Natural killer cell (primary cell): ENCODE data around the gene BCAP31. TPM values are rescaled to one million over a fixed set of nuclear protein-coding genes. Genes with fewer than 3 reads are reported as not detected.
A peak's percentile ranks its signal among the peaks of the same experiment; 100 is the strongest.

ENCODE experiments used
- ATAC-seq, 3 donors: fragments of 150-1000 bp in 2 of 3; fragments of 200-7000 bp in 1 of 3; cut with Tn5 transposase; 1 replicate in 1 of 3; 2 replicates in 2 of 3; pipeline ENCODE4 v1.10.0; 2021; ENCODE audit warnings: mild to moderate bottlenecking in 2 of 3, moderate library complexity in 2 of 3
- DNase-seq, 2 donors: peaks; one replicate each; pipeline versions ENCODE4 v3.0.0 to v3.0.0-alpha.2; 2013 to 2021; ENCODE audit warnings: mixed read lengths in 1 of 2
- H3K27ac ChIP-seq: one replicate; pipeline ENCODE4 v1.5.1; 2013; ENCODE audit warnings: mild to moderate bottlenecking, low read length
- H3K27me3 ChIP-seq: one replicate; pipeline ENCODE4 v1.6.1; 2013; ENCODE audit warnings: low read length; ENCODE audit not compliant: control insufficient read depth, insufficient read depth
- H3K36me3 ChIP-seq: one replicate; pipeline ENCODE4 v1.6.1; 2013; ENCODE audit warnings: low read length; ENCODE audit not compliant: control insufficient read depth, insufficient read depth
- H3K4me1 ChIP-seq: one replicate; pipeline ENCODE4 v1.6.1; 2013; ENCODE audit warnings: low read length; ENCODE audit not compliant: control insufficient read depth, insufficient read depth
- H3K4me3 ChIP-seq: one replicate; pipeline ENCODE4 v1.5.1; 2013; ENCODE audit warnings: low read length
- H3K9me3 ChIP-seq: one replicate; pipeline ENCODE4 v1.6.1; 2013; ENCODE audit warnings: low read length; ENCODE audit not compliant: control insufficient read depth, insufficient read depth
- H3K27ac Mint-ChIP-seq, 2 donors: one replicate each; pipeline ENCODE4 v1.8.0; 2022; ENCODE audit warnings: mild to moderate bottlenecking in 2 of 2, mixed read lengths in 2 of 2, moderate library complexity in 1 of 2
- H3K27me3 Mint-ChIP-seq, 2 donors: one replicate each; pipeline ENCODE4 v1.8.0; 2022; ENCODE audit warnings: low read depth in 2 of 2, mixed read lengths in 2 of 2
- H3K36me3 Mint-ChIP-seq: one replicate; pipeline ENCODE4 v1.8.0; 2022; ENCODE audit warnings: mixed read lengths
- H3K4me1 Mint-ChIP-seq, 2 donors: one replicate each; pipeline ENCODE4 v1.8.0; 2022; ENCODE audit warnings: mixed read lengths in 2 of 2
- H3K4me3 Mint-ChIP-seq: one replicate; pipeline ENCODE4 v1.8.0; 2022; ENCODE audit warnings: mild to moderate bottlenecking, moderate library complexity, mixed read lengths
- H3K9me3 Mint-ChIP-seq, 2 donors: one replicate each; pipeline ENCODE4 v1.8.0; 2022; ENCODE audit warnings: mixed read lengths in 2 of 2
- WGBS: methylation state at CpG from one replicate; pipeline ENCODE4 v1.1.7; 2013; ENCODE audit warnings: missing lambda C conversion rate; ENCODE audit not compliant: insufficient coverage; 5-methylcytosine and 5-hydroxymethylcytosine counted together
- intact Hi-C: fragments of 100-400 bp; cut with micrococcal nuclease; formaldehyde crosslinking; loops from one replicate; pipeline ENCODE4 v1.14.2; 2022
- total RNA-seq, 4 donors: library from RNA; stranded (reverse); fragments of 120-200 nt in 1 of 4; gene quantifications; one replicate each; pipeline versions ENCODE4 v1.2.3 to v1.2.4, GENCODE V29; 2013 to 2022
- TF ChIP-seq, protein P1 (sequence below): fragments of 200-600 bp; IDR thresholded peaks from one replicate; pipeline ENCODE4 v1.8.0; 2022; ENCODE audit warnings: antibody characterized with exemption

Gene BCAP31
- total RNA-seq, 3 donors from 2014 or later (not counting 1 experiment from before 2014, with no cell fraction given): 109 to 131 (median 119) TPM

DNA sequence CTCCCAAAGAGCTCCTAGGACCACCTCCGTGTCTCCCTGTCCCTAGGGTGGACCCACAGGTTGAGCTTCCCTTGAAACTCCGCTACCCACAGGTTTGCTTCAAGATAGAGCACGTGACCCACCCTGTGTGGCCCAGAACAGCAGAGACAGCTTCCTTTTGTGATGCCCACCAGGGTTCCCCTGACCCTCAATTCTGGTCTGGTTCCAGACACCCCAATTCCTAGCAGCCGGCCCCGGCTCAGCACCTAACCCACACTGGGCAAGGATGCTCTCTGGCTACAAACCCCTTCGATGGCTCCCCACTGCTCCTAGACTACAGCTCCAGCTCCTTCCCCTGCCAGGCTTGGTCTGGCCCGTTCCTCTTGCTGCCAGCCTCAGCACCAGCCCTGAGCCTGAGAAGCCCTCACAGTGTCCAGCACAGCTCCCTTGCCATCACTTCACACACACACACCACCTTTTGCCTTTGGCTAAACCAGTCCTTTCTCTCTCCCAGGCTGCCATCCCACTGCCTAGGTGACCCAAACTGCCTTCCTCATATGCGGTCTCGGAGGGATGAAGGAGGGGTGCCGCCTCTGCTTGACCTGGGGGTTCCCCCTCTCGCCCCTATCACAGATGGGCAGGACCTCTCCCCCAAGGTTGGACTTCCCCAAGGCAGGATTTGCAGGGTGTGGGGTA is 56.8 kb downstream of the BCAP31 start:
- H3K4me1 ChIP-seq: peaks cover 8% of the 10 kb centered on the region
- peak in 1 of 3 donors; percentile 32 for ATAC-seq
- intact Hi-C loops: loop anchor here (5.0 kb wide), 2 partner anchors 130 to 725 kb away; no protein-coding TSS in a partner anchor
- Mint-ChIP-seq H3K9me3 (no peaks in the 10 kb centered on the region), H3K27me3 (peaks cover 14 to 17% of the 10 kb centered on the region in 2 donors), H3K4me3 (peak overlapping the region; percentile 49), H3K36me3 (no peaks in the 10 kb centered on the region), H3K4me1 (peaks cover 7 to 9% of the 10 kb centered on the region in 2 donors), H3K27ac (peak overlapping the region in 1 of 2 donors; percentile 29)
- 80% methylated on average over 10 of the region's 11 CpGs for WGBS
- H3K27ac ChIP-seq: no peak overlapping the region
- DNase-seq: no peak
- H3K36me3 ChIP-seq: no peaks in the 10 kb centered on the region
- H3K9me3 ChIP-seq: no peaks in the 10 kb centered on the region
- no peaks in the 10 kb centered on the region for H3K27me3 ChIP-seq
- no peak overlapping the region for H3K4me3 ChIP-seq
- TF ChIP-seq, protein P1, sequence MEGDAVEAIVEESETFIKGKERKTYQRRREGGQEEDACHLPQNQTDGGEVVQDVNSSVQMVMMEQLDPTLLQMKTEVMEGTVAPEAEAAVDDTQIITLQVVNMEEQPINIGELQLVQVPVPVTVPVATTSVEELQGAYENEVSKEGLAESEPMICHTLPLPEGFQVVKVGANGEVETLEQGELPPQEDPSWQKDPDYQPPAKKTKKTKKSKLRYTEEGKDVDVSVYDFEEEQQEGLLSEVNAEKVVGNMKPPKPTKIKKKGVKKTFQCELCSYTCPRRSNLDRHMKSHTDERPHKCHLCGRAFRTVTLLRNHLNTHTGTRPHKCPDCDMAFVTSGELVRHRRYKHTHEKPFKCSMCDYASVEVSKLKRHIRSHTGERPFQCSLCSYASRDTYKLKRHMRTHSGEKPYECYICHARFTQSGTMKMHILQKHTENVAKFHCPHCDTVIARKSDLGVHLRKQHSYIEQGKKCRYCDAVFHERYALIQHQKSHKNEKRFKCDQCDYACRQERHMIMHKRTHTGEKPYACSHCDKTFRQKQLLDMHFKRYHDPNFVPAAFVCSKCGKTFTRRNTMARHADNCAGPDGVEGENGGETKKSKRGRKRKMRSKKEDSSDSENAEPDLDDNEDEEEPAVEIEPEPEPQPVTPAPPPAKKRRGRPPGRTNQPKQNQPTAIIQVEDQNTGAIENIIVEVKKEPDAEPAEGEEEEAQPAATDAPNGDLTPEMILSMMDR: no peak

DNA sequence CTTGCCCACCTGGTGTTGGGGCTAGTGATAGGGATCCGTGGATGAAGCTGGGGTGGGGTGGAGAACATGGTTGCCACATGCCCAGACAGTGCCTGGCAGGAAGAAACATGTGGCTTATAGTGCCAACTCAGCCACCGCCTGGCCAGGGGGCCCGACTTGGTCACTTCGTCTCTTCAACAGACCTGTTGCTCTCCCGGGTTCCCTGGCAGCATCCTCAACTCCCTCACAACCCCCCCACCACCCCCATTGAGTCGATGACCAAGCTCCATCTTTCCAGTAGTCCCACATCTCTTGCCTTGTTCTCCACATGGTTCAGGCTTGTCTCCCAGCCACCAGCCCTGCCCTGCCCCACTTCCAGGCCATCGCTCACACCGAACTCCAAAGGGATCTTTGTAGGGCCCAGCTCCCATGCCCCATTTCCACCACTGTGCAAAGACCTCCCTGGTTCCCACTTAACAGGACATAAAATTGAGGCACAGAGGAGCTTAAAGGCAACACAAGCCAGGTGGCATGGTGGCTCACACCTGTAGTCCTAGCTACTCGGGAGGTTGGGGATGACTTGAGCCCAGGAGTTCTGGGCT is 58.4 kb downstream of the BCAP31 start:
- ATAC-seq: no peak
- Histone ChIP-seq H3K27ac (no peak overlapping the region), H3K27me3 (no peaks in the 10 kb centered on the region), H3K4me3 (no peak overlapping the region), H3K36me3 (no peaks in the 10 kb centered on the region), H3K9me3 (no peaks in the 10 kb centered on the region), H3K4me1 (peaks cover 14% of the 10 kb centered on the region)
- Mint-ChIP-seq H3K27ac (no peak overlapping the region), H3K4me3 (no peak overlapping the region), H3K4me1 (peaks cover 7 to 9% of the 10 kb centered on the region in 2 donors), H3K27me3 (peaks cover 16 to 33% of the 10 kb centered on the region in 2 donors), H3K36me3 (no peaks in the 10 kb centered on the region), H3K9me3 (no peaks in the 10 kb centered on the region)
- TF ChIP-seq, protein P1: no peak
- intact Hi-C loops: loop anchor here (5.0 kb wide), 2 partner anchors 129 to 724 kb away; no protein-coding TSS in a partner anchor
- no peak for DNase-seq
- WGBS: 89% methylated on average over 8 of the region's 9 CpGs

DNA sequence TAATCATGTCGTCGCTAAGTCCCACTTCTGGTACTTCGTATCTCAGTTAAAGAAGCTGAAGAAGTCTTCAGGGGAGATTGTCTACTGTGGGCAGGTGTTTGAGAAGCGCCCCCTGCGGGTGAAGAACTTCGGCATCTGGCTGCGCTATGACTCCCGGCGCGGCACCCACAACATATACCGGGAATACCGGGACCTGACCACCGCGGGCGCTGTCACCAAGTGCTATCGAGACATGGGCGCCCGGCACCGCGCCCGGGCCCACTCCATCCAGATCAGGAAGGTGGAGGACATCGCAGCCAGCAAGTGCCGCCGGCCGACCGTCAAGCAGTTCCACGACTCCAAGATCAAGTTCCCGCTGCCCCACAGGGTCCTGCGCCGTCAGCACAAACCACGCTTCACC is 61.9 kb downstream of the BCAP31 start:
- H3K9me3 ChIP-seq: no peaks in the 10 kb centered on the region
- peaks cover 21 to 35% of the 10 kb centered on the region in 2 donors for H3K27me3 Mint-ChIP-seq
- TF ChIP-seq, protein P1: no peak
- DNase-seq (peak; percentile 39 to 78), ATAC-seq (no peak)
- H3K4me3 Mint-ChIP-seq: no peak overlapping the region
- no peak overlapping the region for H3K4me3 ChIP-seq
- H3K36me3 Mint-ChIP-seq: no peaks in the 10 kb centered on the region
- H3K27ac Mint-ChIP-seq: no peak overlapping the region
- no peaks in the 10 kb centered on the region for H3K4me1 Mint-ChIP-seq
- no peaks in the 10 kb centered on the region for H3K36me3 ChIP-seq
- H3K4me1 ChIP-seq: peaks cover 6% of the 10 kb centered on the region
- H3K9me3 Mint-ChIP-seq: no peaks in the 10 kb centered on the region
- intact Hi-C loops: loop anchor here (5.0 kb wide), 1 partner anchor 50 kb away; no protein-coding TSS in a partner anchor
- 1% methylated on average over 28 of the region's 31 CpGs for WGBS
- no peak overlapping the region for H3K27ac ChIP-seq
- no peaks in the 10 kb centered on the region for H3K27me3 ChIP-seq
